HG03460 (cell line): ENCODE measurements around the gene WBP2NL.
"Not testable (repeated sequence)": the region's sequence is repeated elsewhere in the genome, so short reads cannot be mapped to it uniquely, and the experiment has no call there.

ENCODE experiments used
- ATAC-seq: cut with Tn5 transposase; IDR thresholded peaks from one replicate; pipeline ENCODE4 v1.9.1; 2021; ENCODE audit not compliant: unreplicated experiment

WBP2NL gene

DNA sequence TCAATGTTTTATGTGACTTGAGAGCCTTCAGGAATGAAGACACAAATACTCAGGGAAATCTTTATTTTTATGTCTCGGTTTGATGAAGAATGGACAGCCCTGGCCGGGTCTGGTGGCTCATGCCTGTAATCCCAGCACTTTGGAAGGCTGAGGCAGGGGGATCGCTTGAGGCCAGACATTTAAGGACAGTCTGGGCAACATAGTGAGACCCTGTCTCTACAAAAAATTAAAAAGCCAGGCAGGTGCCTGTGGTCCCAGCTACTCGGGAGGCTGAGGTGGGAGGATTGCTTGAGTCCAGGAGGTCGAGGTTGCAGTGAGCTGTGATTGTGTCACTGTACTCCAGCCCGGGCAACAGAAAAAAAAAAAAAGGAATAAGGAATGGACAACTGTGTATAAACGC, 72.9 kb downstream of the WBP2NL start:
- not testable (repeated sequence) for ATAC-seq

DNA sequence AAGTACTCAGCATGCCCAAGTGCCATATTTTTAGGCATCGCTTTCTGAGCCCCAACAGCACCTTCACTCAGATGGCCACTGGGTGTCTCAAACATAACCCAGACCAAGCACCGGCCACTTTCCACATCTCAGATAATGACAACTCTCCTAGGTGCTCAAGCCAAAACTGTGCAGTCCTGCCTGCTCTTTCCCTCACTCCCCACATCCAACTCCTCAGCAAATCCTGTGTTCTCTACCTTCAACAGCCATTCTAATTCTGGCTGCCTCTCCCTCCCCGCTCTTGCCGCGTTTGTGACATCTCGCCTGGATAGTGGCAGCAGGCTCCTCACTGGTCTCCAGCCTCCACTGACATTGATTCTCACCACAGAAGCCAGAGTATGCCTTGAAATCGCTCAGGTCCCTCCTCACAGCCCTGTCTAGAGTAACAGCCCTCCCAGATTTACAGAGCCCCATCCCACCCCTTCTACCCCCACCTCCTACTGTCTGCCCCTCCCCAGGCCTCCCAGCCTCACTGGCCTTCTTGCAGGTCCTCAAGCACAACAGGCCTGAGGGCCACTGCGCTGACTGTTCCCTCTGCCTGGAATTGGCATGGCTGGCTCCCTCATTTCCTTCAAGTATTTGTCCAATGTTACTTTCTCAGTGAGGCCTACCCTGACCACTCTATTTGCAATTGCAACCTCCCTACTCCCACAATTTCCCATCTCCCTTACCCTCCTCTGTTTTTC, 74.2 kb downstream of the WBP2NL start:
- ATAC-seq = no peak

DNA sequence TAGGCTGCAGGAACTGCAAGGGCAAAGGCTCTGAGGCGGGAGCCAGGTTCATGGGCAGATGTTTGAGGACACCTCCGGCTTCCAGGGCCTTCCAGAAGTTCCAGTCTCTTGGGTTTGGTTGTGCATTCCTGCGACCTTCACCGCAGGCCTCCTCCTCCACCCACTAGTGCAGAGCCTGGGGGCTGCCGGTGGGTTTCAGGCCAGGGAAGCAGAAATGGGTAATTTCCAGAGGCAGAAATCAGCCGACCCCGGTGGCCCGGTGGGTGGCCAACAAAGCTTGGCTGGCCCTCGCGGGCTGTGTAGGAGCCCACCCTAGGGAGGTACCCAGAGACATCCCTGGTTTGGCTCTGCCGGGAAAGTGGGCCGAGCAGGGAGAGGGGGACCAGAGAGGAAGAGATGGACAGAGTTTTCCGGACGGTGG, 75.0 kb downstream of the WBP2NL start:
- ATAC-seq = no peak

DNA sequence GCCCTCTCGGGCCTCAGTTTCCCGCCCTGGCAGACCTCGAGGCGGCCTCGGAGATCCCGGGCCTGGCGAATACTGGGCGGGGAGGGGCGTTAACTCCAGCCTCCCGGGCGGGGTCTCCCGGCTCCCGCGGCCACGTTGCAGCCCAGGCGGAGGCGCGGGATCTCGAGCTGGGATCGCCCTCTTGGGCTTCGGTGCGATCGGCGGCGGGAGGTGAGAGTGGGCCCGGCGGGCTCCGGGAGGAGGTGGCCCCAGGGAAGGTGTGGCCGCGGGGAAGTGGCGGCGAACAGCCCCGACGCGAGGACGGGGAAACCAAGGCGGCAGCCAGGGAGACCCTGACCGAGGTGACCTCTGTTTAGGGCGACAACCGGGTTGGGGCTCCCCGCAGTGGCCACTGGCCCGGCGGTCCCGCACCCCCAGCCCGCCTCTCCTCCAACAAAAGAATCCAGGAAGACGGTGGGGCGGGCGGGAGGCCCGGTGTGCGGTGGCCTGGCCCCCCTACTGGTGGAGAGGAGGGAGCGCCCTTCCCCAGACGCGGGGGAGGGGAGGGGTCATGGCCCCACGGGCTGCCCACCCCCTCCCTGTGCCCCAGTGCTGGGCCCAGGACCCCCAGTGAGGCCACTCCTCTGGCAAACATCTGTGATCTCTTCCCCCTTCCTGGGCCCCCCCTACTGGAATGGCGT, 75.7 kb downstream of the WBP2NL start, which contains the start of gene PHETA2:
TSS of gene PHETA2 (plus strand) at position 117 of the 680 bp plus-strand sequence. CDS start 3,046 bp downstream, outside the sequence.
- no peak for ATAC-seq

DNA sequence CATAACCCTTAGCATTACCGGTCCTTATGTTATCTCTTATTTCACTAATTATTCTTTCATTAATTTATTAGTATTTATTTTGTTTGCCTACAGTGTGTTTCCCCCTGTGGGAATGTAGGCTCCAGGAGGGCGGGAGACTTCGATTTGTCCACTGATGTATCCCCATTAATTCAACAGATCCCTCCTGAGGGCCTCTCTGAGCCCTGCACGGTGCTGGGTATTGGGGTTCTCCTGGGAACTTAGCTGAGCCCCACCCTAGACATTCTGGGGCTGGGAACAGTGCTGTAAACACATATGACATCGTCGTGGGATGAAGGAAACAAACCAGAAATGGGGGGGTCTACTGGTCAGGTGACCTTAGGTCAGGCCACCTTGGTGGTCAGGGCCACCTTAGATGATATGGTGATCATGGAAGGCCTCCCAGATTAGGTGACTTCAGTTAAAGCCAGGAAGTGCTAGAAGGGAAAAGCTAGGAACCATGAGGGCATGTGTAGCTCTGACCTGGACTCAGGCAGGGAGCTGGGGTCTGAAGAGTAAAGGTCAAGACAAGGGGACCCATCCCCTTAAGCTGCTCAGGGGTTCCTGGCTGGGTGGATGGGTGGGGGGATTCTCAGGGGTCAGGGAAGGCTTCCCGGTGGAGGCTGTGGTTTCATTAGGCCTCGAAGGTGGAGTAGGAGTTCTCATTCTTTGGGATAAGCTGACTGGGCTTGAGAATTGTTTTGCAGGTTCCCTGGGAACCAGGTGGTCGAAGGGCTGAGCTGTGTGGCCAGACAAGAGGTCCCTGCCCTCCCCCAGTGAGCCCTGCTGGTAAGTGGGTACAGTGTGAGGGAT, 76.5 kb downstream of the WBP2NL start:
- no peak for ATAC-seq

DNA sequence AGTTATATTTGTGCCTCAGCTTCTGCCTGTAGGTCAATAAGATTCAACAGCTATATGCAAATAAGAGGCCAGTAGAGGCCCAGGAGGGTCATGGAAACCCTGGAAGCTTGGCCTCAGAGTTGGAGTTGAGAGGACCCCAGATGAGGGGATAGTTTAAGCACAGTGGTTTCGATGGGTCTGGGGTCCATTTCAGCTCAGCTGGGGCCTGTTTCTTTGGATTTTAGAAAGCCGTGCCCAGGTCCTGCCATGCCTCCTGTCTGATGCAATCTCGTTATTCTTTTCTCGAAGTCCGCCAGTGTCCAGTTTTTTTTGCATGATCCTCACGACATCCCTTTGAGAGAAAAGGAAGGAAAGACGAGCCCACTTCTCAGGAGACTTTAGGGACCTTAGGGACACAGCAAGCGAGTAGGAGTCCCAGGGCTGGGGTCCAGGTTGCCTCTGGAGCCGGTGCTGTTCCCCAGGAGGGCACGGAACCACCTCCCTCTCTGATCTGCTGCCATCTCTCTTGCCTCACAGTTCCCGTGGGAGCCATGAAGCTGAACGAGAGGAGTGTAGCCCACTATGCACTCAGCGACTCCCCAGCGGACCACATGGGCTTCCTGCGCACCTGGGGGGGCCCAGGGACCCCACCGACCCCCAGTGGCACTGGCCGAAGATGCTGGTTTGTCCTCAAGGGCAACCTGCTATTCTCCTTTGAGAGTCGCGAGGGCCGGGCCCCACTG, 78.3 kb downstream of the WBP2NL start:
- no peak for ATAC-seq

DNA sequence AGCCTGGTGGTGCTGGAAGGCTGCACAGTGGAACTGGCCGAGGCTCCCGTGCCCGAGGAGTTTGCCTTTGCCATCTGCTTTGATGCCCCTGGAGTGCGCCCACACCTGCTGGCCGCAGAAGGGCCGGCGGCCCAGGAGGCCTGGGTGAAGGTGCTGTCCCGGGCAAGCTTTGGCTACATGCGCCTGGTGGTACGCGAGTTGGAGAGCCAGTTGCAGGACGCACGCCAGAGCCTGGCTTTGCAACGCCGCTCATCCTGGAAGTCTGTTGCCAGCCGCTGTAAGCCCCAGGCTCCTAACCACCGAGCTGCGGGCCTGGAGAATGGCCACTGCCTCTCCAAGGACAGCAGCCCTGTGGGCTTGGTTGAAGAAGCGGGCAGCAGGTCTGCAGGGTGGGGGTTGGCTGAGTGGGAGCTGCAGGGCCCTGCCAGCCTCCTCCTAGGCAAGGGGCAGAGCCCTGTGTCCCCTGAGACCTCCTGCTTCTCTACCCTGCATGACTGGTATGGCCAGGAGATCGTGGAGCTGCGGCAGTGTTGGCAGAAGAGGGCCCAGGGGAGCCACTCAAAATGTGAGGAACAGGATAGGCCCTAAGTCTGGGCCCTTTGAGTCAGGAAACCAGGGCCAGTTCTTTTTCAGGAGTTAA, 79.0 kb downstream of the WBP2NL start:
- ATAC-seq = no peak
